Keratinocyte (primary cell): Measurements from ENCODE around the gene TMEM30A.

Experiments used
- CTCF ChIP-seq, 3 experiments: IDR thresholded peaks in 1 of 3; conservative IDR thresholded peaks in 1 of 3; optimal IDR thresholded peaks in 1 of 3; 2 replicates in 2 of 3; 3 replicates in 1 of 3; pipeline versions ENCODE3 to v1.5.1; 2011; ENCODE audit warnings: low read length in 3 of 3, mild to moderate bottlenecking in 3 of 3, moderate library complexity in 2 of 3, control low read depth in 1 of 3, inconsistent platforms in 1 of 3; ENCODE audit not compliant: insufficient read depth in 2 of 3; ENCODE audit errors: extremely low read depth in 1 of 3
- EZH2 ChIP-seq: IDR thresholded peaks from one replicate; pipeline ENCODE4 v1.6.1; 2012; ENCODE audit warnings: inconsistent platforms, mild to moderate bottlenecking, low read length, moderate library complexity

DNA sequence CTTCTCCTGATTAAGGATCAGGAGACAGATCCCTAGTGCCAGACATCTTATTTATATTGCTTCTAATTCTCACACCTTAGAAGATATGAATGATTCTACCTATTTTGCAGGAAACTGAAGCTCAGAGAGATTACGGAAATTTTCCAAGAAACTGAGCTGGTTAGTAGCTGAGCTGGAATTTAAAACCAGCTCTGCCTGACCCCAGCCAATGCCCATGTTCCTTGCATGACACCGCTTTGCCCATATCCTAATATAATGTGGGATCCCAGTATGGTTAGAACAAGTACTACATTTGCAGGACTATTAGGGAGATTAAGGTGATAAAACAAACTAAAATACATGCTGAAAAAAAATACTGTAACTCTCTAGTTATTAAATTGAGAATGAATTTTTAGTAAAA lies 1.9 kb downstream of the TMEM30A start:
- no peak for TF ChIP-seq CTCF (optimal IDR thresholded peaks at IDR 0.05 in 1 of 3, IDR thresholded peaks at IDR 0.05 in 1 of 3, conservative IDR thresholded peaks at IDR 0.05 in 1 of 3; ENCODE audit: extremely low read depth in 1 of 3, insufficient read depth in 2 of 3, low read length in 3 of 3)
- TF ChIP-seq EZH2: no peak
